Right ventricle myocardium superior (tissue), 1 donor: Measurements from ENCODE around the gene MCTP1. TPM values are rescaled to one million over a fixed set of nuclear protein-coding genes. Genes with fewer than 3 reads are reported as not detected.

Experiments used
- ATAC-seq: fragments of 200-7000 bp; cut with Tn5 transposase; one replicate; pipeline ENCODE4 v1.9.1; 2020; ENCODE audit warnings: mild to moderate bottlenecking; ENCODE audit not compliant: poor library complexity
- DNase-seq: peaks from one replicate; pipeline ENCODE4 v3.0.0-alpha.2; 2020
- intact Hi-C: fragments of 100-400 bp; cut with DNase I; formaldehyde crosslinking; loops from one replicate; pipeline ENCODE4 v1.11.2; 2022
- total RNA-seq: library from RNA; stranded (reverse); fragmentation: NEBNext Ultra II Directional; extraction: Animal tissue kit (Norgen Biotek cat#: 25700); gene quantifications from one replicate; pipeline ENCODE4 v1.2.1, GENCODE V29; 2021
- donor health status: DM: no; HTN: yes; CAD: no; lungs with severe emphysema.

Gene MCTP1
- total RNA-seq, 1 donor from 2014 or later, result 7.1 TPM

DNA sequence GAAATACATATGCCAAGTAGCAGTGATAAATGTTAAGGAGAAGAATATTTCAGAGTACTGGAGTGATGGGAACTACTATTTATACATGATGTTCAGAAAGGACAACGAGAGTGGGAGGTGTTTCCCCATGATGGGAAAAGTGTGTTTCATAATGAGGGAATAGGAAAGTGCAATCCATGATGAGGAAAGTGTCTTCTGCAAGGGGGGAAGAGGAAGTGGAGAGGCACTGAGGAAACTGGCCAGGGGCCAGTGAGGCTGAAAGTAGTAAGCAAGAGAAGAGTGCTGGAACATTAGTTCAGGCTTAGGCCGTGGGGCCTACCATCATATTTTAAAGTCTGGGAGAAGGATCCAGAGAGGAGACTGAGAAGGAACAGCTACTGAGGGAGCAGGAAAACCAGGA lies 339.2 kb downstream of the MCTP1 start:
- ATAC-seq (peak; percentile 43), DNase-seq (peak; percentile 76)
- intact Hi-C loops, result no loop called here

DNA sequence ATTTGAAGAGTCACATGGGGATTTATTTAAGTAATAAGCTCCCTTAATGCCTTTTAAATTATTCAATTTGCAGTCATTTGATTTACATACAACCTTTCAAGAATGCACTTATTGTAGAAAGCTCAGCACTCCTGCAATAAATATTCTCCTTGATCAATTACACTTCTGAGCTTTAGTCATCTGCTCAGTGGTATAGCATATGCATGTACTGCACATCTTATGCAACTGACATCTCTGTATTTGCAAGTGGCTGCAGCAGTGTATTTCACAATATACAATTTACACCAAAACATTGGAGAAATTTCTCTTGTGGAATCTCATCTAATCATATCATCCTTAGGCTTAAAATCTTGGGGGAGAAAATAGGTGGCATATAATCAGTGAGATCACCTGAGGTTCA lies 340.7 kb downstream of the MCTP1 start:
- intact Hi-C loops, result no loop called here
- DNase-seq (no peak), ATAC-seq (no peak)

DNA sequence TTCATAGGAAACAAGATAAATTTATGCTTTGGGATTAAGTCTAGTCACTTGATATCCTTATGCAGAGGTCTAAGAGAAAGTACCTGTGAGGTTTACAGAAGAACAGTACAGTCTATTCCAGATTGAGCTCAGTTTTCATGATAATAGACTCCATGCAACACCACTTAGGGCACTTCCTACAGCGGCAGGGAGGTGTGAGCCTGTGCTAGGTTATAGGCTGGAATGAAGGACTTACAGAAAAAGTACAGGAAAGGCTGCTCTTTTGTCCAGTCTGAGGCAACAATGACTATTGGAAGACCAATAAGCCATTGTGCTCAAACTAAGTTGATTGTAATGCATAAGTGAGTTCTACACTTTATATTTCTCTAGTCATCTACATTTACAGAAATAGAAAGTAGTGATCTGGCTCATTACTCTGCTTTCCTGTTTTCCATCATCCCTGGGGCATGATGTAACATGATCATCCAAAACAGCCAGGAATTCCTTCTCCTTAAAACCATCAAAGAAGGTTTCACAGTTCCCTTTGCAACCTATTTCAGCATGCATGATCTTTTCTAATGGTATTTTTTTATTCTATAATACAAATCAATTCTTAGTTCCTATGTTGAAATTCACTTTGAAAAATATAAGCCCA lies 343.7 kb downstream of the MCTP1 start:
- no peak for ATAC-seq
- intact Hi-C loops, result no loop called here
- DNase-seq, result no peak

DNA sequence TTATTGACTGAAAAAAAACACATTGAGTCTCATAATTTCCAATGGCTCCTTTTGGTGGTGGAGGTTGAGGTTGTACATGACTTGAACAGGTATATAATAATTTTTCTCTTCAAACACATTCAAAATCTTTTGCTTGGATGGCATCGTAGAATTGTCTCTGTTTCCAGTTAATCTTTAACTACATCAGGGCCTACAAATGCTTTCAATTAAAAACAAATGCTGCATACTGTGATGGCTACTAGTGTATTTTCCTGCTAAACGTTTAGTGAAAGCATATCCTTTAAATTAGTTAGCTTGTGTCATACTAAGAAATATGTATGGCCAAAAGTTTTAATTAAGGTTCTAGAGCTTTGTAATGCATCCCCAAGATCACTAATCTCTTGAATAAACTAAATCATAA lies 352.6 kb downstream of the MCTP1 start:
- ATAC-seq, result no peak
- DNase-seq, result no peak
- intact Hi-C loops, result no loop called here

DNA sequence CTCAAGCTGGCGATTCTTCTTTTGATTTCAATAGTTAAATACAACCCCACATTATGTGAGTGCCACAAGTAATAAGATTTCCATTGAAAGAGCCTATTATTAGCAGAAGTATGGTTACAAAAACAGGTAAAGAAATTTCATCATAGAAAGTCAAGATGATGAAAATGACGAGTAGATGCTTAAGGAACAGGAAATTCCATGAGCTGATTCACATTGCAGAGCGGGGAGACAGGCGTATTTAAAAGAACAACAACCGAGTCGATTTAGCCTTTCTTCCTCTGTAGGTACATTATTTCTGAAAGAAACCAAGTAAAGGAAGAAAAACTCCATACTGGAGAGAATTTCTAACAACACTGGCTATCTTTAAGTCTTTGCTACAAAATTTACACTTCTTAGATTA lies 356.0 kb downstream of the MCTP1 start:
- intact Hi-C loops, result no loop called here
- no peak for ATAC-seq
- no peak for DNase-seq

DNA sequence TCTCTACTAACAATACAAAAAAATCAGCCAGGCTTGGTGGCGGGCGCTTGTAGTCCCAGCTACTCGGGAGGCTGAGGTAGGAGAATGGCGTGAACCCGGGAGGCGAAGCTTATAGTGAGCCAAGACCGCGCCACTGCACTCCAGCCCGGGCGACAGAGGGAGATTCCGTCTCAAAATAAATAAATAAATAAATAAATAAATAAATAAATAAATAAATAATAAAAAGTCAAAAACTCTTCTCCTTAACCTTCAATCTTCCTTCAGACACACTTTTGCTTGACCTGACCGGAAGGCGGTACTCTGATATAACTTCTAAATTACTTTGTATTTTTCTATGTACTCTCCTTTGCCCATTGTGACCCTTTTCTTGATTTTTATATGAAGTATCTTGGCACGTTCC lies 364.3 kb downstream of the MCTP1 start:
- DNase-seq (no peak), ATAC-seq (no peak)
- intact Hi-C loops, result no loop called here

DNA sequence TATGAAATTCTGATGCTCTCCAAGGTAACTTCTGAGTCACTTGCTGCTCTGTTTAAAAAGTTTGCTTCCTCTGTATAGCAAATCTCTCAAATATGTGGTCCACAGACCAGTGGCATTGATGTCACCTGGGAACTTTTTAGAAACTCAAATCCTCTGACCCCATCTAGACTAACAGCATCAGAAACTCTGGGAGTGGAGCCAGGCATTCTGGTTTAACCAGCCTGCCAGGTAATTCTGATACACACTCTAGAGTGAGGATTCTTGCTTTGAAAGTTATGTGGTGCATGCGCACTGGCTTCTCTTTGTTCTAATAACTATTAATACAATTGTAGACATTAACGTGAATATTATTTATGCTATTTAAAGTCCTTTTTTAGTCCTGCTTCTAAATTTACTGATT lies 368.3 kb downstream of the MCTP1 start:
- intact Hi-C loops, result no loop called here
- DNase-seq (no peak), ATAC-seq (no peak)

DNA sequence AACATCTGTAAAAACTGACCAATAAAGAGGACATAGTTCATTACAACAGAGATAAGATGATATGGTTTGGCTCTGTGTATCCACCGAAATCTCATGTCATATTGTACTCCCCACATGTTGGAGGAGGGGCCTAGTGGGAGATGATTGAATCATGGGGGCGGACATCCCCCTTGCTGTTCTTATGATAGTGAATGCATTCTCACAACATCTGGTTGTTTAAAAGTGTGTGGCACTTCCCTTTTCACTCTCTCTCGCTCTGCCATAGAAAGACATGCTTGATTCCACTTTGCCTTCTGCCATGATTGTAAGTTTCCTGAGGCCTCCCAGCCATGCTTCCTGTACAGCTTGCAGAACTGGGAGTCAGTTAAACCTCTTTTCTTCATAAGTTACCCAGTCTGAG lies 373.6 kb downstream of the MCTP1 start:
- DNase-seq, result no peak
- intact Hi-C loops, result no loop called here
- ATAC-seq, result no peak

DNA sequence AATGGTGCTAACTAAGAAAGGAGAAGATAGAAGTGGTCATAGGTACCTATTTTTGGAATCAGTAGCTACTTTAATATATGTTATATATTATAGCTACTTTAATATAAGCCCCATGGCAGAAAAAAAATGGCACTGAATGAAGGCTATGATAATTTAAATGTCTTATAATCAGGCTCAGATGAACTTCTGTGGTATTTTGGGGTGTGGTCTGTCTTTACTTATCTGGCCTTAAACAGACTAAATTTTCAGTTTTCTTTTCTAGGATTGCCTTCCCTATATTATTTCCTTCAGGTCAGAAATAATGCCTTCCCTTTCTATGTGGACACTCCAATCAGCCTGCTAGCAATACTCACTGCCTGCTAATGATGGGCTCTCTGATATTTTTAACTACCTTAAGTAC lies 374.2 kb downstream of the MCTP1 start:
- intact Hi-C loops, result no loop called here
- ATAC-seq (no peak), DNase-seq (no peak)

DNA sequence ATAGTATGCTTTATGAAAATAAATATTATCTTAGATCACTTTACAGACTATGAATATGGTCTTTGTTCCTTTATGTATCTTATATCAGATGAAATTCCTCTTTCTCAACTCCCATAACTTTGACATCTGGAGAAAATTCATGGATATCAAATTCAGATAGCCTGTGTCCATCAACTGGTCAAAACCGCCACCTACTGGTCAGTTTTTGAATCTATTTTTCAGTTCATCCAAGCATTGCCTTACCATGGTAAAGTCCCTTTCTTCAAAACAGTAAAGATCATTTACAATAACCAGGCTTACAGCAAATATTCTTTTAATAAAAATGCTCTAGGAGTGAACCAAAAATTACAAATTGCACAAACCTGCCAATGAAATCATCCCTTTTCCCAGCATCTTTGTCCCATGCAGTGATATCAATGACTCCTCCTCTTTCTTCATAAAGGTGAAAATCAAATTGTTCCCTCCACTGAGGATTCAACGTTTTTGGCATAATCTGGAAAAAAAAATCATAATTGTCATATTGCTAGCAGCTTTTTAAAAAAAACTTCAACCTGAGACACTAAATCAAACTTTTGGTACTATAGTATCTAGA lies 375.9 kb downstream of the MCTP1 start:
- DNase-seq (no peak), ATAC-seq (no peak)
- intact Hi-C loops, result no loop called here

DNA sequence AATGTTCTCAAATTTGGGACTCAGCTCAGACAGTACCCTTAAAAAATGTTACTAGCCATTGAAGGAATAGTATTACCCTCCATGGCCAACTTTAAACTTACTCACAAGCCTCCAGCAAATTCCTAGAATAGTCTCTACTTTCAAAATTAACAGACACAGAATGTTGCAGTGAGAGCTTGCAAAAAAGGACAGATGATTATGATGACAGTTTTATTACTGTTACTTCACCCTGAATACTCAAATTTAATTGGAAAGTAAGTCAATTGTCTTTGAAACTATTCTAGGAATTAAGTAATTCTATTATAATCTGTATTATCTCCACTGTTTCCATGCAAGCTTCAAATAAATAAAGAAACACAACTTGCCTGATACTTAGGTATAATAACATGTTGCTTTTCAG lies 378.1 kb downstream of the MCTP1 start:
- ATAC-seq (no peak), DNase-seq (no peak)
- intact Hi-C loops, result no loop called here

DNA sequence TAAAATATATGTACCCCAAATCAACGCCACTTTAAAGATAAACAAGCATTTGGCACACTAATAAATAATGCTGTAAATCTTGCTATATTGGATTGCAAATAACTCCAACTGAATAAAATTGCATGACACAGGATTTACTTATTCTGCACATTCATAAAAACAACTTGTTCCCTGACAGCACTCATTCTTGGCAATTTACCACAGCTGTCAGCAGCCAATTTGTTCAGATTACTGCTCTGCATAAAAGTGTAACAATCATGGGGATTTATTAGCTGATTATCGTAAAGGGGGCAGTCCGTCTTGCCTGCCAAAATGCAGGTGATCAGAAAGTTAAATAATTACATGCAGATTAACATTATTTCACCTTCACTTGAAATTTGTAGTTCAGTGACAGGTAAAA lies 381.2 kb downstream of the MCTP1 start:
- DNase-seq (no peak), ATAC-seq (no peak)
- intact Hi-C loops, result no loop called here

DNA sequence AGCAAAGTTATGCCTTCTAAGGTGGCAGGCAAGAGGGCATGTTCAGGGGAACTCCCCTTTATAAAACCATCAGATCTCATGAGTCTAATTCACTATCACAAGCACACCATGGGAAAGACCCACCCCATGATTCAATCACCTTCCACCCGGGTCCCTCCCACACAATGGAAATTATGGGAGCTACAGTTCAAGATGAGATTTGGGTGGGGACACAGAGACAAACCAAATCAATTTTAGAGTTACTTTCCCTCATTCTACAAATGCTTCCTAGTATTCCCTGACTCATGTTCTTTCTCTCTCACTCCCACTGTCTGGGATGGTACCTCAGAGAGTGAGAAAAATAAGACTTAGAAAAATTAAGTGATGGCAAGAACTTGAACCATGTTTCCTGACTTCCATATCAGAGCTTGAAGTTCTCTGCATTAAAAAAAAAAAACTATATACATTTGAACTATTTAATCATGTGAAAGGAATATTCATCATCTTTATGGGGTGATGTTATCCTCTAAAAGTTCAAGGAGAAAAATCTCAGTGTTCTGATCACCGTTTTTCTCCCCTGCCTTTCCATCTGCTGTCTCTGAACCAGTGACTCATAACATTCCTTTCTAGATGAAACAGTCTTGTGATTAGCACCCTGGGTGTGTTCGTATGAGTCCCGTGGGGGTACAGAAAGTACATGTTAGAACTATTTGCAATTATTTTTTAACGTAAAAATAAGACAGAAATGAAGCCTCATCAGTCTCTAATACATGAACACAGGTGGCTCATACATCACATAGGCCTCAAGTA lies 383.5 kb downstream of the MCTP1 start:
- intact Hi-C loops, result no loop called here
- DNase-seq, result no peak
- ATAC-seq, result no peak

DNA sequence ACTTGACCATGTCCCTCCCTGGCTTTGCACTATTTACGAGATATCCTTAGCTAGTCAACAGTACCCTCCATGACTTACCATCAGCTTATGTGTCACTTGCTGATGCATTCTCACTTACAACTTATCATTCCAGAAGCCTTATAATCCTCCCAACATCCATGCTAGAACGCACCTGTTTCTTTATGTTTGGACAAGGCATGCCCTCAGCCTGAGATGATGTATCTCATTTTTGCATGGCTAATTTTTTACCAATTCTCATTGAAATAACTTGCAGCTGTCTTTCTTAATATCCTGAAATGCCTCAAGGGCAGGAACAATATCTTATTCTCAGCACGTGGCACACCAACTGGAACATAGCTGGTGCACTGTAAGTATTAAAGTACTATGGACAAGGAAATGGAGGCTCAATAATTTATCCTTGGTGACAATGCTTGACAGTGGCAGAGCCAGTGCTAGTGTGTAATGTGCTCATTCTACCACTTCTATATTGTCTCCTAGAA lies 384.8 kb downstream of the MCTP1 start:
- DNase-seq, result no peak
- intact Hi-C loops, result no loop called here
- ATAC-seq, result no peak

DNA sequence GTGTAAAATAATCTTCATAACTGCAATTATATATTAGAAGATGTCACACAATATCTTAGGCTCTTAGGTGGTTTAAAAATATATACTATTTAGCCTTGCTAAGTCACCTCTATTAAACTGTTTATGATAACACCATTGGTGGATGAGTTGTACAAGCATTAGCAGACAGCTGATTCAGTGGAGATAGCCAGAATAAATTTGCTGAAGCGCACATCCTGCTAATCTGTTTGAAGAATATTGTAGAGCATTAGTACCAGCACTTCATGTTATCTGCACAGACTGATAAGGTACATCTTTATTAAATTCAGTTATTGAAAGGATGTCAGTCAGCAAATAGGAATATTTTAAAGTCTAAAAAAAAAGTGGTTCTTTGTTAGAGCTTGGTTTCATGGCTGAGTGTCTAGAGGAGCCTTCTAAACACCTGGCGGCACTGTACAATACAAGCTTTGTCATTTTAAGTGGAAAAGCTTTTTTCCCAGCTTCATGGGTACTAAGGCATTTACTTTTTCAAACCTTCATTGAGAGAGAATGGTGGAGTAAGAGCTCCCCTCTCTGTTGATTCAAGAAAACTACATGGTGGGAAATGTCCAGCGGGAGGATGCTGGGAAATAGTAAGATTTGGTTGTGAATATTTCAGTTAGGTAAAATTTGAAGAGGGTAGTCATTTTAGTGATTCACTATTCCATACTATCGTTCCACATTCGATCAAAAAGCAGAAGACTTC lies 391.3 kb downstream of the MCTP1 start:
- ATAC-seq, result no peak
- intact Hi-C loops, result no loop called here

DNA sequence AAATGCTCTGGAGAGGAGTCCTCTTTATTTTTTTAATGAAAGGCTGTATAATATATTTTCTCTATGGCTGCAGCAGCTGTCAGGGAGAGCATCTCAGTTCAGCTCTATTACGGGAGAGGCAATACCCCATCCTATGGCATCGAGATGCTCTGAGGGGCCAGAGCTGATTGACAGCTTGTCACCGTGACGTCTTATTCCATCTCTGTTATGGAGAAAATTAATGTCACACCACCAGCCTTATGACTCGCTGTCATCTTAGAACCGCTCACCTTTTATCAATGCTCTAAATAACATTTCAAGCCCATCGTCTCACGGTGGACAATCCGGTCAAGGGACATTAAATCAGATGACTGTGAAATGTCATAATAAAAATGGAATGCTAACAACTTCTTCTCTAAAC lies 392.9 kb downstream of the MCTP1 start:
- intact Hi-C loops, result no loop called here
- ATAC-seq, result no peak
- no peak for DNase-seq

More for the DNA sequence above, 391.3 kb downstream of the MCTP1 start:
- no peak for DNase-seq

DNA sequence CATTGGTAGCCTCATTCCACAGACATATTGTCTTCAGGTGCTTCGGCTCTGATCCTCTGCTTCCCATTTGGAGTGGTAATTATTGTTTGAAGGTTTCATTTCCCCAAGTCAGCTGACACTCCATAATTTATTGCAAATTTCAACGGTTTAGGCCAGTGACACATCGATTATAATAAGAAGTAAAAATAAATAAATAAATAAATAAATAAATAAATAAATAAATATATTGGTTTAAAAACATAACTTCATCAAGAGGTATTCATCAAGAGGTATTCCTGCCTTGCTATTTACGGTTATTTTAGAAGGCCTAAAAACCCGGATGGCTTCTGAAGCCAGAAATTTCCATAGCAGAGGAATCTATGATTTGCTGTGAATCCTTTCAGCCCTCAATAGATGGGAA lies 393.3 kb downstream of the MCTP1 start:
- DNase-seq (no peak), ATAC-seq (no peak)
- intact Hi-C loops, result no loop called here

DNA sequence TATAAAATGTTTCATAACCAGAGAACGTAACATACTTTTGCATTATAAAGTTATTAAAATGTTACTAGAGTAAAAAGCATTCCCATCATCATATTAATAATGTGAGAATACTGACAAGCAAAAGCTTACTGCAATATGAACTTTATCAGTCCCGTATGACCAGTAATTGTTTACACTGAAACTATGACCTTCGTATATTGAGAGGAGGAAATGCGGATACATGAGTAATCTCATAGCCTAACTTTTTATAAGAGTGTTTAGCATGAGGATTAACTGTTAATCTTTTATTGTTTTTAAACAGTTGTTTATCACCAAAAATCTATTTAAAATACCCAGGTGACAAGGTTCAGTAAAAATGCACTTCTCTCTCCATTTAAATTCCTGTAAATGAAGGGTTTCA lies 394.0 kb downstream of the MCTP1 start:
- intact Hi-C loops, result no loop called here
- DNase-seq, result no peak
- no peak for ATAC-seq

DNA sequence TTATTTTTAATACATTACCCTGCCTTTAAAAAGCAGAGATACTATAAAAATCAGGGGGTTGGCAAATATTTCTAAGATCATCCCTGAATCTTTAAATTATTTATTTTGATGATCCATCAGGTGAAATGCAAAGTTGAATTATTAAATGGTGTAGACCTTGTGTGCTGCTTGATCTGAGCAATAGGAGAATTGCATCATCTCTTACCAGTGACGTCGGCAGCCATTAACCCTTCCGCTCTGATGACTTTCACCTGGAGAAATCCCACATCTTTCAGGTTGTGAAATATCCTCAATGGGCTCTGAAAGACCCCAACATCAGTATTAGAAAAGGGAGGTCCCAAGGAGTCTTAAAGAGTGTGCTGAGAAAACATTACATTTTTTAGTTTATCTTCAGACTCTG lies 396.2 kb downstream of the MCTP1 start:
- DNase-seq (no peak), ATAC-seq (no peak)
- intact Hi-C loops, result no loop called here

DNA sequence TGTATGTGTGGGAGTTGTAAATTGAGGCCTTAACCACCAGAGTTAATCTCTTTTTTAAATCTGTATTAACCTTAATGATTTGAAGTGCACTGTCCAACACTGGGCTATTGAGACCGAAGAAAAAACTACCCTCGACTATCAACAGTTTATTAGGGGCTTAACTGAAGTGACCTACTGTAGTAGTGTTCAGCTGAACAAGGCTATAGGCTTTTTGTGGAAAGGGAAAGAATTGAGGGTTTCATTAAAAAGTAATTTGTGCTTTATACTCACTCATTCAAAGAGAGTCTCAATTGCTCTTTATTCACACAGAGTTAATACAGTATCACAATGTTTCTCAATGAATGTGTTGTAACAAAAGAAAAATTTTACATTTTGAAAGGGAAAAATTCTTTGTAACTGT lies 399.0 kb downstream of the MCTP1 start:
- ATAC-seq, result no peak
- DNase-seq, result no peak
- intact Hi-C loops, result no loop called here
